ENCODE data around the gene TOPAZ1. TPM values are rescaled to one million over a fixed set of nuclear protein-coding genes. Genes with fewer than 3 reads are reported as not detected.

TOPAZ1 gene
- total and polyA plus RNA-seq, 9 of the 15 experiments (the other 6 are each of a cell fraction or from before 2014, with no cell fraction given) = 0.01 TPM; not detected in 8

- Histone ChIP-seq H3K9me3 (replicated peaks; ENCODE audit: control insufficient read depth, insufficient read depth, low read depth, low read length) (no peaks in the 10 kb centered on the region), H3K36me3 (ENCODE audit: control insufficient read depth, insufficient read depth, low read length) (peaks cover 4% of the 10 kb centered on the region; the same call in 1 of the 3 replicates), H3K4me2 (ENCODE audit: insufficient read depth, low read length) (no peak overlapping the region), H3K9me1 (ENCODE audit: control insufficient read depth, insufficient read depth, low read length) (no peaks in the 10 kb centered on the region), H3K27me3 (ENCODE audit: control insufficient read depth in 2 of 2, insufficient read depth in 2 of 2, low read length in 2 of 2) (no peaks in the 10 kb centered on the region), H3K4me1 (replicated peaks in 1 of 2; ENCODE audit: control insufficient read depth in 2 of 2, insufficient read depth in 2 of 2, low read length in 2 of 2) (no peaks in the 10 kb centered on the region; a peak in 1 of 5 replicates), H4K20me1 (replicated peaks; ENCODE audit: control insufficient read depth, insufficient read depth, low read length) (no peaks in the 10 kb centered on the region), H3K4me3 (no peak overlapping the region), H2AFZ (ENCODE audit: low read depth, low read length) (no peak overlapping the region), H3K27ac (ENCODE audit: extremely low read depth, low read depth, low read length) (no peak overlapping the region), H3K79me2 (ENCODE audit: control insufficient read depth, insufficient read depth, low read length) (no peaks in the 10 kb centered on the region), H3K9ac (ENCODE audit: insufficient read depth in 1 of 2, low read depth in 2 of 2, low read length in 2 of 2) (no peak overlapping the region)
- POLR2A ChIA-PET = interaction anchor here (2.0 kb wide), 1 partner anchor 9 kb away, joined by 4 read pairs; no protein-coding TSS in a partner anchor
- WGBS (ENCODE audit: insufficient coverage, low coverage, missing lambda C conversion rate) = 96% methylated on average over 1 of the region's 2 CpGs
- intact Hi-C loops (cut with micrococcal nuclease) = no loop called here
- CTCF ChIA-PET (ENCODE audit: low intra/inter-chr PET ratio) = no interaction called here
- BruUV-seq (replicated peaks) = no TSS peak
- in situ Hi-C loops (cut with MboI) = no loop called here
- ATAC-seq (no peak), DNase-seq (ENCODE audit: extremely low read depth in 1 of 4, low spot score in 3 of 4) (no peak), FAIRE-seq (no peak)
- no peak for TF ChIP-seq RAD21 (CRISPR knock-in tag; conservative IDR thresholded peaks at IDR 0.05 in 1 of 2, IDR thresholded peaks at IDR 0.05 in 1 of 2)
- no peak for TF ChIP-seq ZNF124 (CRISPR knock-in tag; IDR thresholded peaks at IDR 0.05)
- TF ChIP-seq IRF1 (CRISPR knock-in tag; IDR thresholded peaks at IDR 0.05; ENCODE audit: borderline replicate concordance) = no peak
- no peak for TF ChIP-seq PYGO2 (tag; IDR thresholded peaks at IDR 0.05)
- TF ChIP-seq XRCC5 (IDR thresholded peaks at IDR 0.05; ENCODE audit: low read depth, low read length) = no peak
- no peak for TF ChIP-seq ZBTB17 (CRISPR knock-in tag; IDR thresholded peaks at IDR 0.05)
- no peak for TF ChIP-seq FOXK1 (CRISPR knock-in tag; IDR thresholded peaks at IDR 0.05; ENCODE audit: borderline replicate concordance)
- TF ChIP-seq CC2D1A (IDR thresholded peaks at IDR 0.05) = no peak
- no peak for TF ChIP-seq CUX1 (CRISPR knock-in tag; IDR thresholded peaks at IDR 0.05)
- TF ChIP-seq PTBP1 (IDR thresholded peaks at IDR 0.05; ENCODE audit: low read depth, low read length) = no peak
- TF ChIP-seq MCM7 (IDR thresholded peaks at IDR 0.05) = no peak
- TF ChIP-seq MBD2 (IDR thresholded peaks at IDR 0.05; ENCODE audit: borderline replicate concordance, low read depth) = no peak
- no peak for TF ChIP-seq CHD1 (IDR thresholded peaks at IDR 0.05; ENCODE audit: low read length)
- TF ChIP-seq, protein P1, sequence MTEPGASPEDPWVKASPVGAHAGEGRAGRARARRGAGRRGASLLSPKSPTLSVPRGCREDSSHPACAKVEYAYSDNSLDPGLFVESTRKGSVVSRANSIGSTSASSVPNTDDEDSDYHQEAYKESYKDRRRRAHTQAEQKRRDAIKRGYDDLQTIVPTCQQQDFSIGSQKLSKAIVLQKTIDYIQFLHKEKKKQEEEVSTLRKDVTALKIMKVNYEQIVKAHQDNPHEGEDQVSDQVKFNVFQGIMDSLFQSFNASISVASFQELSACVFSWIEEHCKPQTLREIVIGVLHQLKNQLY (CRISPR knock-in tag; conservative IDR thresholded peaks at IDR 0.05) = no peak
- TF ChIP-seq, protein P2, sequence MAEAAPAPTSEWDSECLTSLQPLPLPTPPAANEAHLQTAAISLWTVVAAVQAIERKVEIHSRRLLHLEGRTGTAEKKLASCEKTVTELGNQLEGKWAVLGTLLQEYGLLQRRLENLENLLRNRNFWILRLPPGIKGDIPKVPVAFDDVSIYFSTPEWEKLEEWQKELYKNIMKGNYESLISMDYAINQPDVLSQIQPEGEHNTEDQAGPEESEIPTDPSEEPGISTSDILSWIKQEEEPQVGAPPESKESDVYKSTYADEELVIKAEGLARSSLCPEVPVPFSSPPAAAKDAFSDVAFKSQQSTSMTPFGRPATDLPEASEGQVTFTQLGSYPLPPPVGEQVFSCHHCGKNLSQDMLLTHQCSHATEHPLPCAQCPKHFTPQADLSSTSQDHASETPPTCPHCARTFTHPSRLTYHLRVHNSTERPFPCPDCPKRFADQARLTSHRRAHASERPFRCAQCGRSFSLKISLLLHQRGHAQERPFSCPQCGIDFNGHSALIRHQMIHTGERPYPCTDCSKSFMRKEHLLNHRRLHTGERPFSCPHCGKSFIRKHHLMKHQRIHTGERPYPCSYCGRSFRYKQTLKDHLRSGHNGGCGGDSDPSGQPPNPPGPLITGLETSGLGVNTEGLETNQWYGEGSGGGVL (CRISPR knock-in tag; IDR thresholded peaks at IDR 0.05) = no peak
Observed at GRCh38 chr3:44363591-44363990, 121.9 kb downstream of the TOPAZ1 start.

All from K562 (cell line).